GM18502 (cell line): ENCODE data around the gene ARL4D.

Experiments used
- ATAC-seq: cut with Tn5 transposase; IDR thresholded peaks from one replicate; pipeline ENCODE4 v1.9.1; 2021; ENCODE audit warnings: mild to moderate bottlenecking; ENCODE audit not compliant: unreplicated experiment, poor library complexity

The ARL4D gene

DNA sequence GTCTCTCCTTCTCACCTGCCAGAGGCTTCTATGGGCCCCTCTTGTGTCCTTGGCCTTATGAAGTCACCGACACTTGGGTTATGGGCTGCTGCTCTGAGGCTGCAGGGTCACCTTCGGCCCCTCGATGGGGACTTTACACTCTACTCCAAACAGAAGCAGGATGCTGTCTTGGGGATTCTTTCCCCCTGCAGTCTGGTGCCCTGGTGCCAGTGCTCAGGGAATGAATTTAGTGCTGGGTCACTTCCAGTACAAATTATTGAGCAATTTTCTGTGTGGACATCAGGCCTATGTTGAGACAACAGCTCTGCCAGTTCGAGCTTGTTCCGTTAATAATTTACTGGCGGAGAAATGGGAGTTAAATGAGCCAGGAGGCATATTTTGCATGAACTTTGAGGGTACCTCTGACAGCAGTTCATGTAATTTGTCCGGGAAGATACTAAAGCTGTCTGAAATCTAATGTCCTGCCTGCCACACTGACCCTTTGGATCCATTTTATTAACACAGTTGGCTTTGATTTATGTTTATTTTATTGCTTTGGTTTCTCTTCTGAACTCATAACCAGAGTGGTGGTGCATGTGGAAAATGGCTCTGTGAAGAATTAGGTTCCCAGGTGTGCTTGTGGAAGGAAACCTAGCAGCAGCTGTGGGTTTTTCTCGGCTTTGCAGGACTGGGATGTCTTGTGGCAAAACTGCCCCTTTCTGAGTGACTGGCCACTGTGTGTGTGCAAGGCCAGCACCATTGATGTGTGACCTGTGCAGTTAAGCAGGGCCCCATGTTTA lies 50.9 kb downstream of the ARL4D start:
- no peak for ATAC-seq
